NCI-H2227 (cell line): Measurements from ENCODE around the gene KLHL25.

Experiments
- DNase-seq: peaks from one replicate; lab custom pipeline; 2025; ENCODE audit not compliant: unreplicated experiment; lab: John Stamatoyannopoulos, UW

KLHL25 gene

DNA sequence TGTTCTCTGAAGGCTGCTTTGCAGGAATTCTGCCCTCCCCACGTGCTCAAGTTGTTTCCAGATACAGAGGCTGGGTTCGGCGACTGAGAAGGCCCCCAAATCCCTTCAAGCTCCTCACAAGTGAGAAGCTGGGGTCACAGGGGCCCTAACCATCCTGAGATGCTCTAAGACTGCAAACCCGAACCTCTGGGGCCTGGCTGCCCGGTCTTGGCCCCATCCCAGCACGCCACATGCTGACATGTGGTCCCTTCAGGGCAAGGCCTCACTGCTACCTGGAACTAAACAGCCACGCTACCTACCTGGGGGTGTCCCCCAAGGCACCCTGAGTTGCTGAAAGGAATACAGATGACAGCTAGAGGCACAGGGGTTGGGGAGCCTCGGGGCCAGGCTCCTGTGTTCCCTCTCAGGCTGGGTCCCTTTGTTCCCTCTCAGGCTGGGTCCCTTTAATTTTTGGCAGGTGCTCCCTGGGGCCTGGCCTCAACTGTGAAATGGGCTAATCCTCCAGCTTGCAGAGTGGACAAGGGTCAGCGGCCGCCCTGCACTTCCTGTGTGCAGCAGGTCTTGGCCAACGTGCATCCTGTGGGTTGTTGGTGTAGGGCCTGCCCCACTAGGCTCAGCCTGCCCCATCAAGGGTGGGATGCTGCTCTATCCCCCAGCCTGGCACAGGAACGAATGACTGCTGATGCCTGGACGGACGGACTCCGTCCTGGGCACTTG is 32.5 kb downstream of the KLHL25 start:
- DNase-seq = no peak

DNA sequence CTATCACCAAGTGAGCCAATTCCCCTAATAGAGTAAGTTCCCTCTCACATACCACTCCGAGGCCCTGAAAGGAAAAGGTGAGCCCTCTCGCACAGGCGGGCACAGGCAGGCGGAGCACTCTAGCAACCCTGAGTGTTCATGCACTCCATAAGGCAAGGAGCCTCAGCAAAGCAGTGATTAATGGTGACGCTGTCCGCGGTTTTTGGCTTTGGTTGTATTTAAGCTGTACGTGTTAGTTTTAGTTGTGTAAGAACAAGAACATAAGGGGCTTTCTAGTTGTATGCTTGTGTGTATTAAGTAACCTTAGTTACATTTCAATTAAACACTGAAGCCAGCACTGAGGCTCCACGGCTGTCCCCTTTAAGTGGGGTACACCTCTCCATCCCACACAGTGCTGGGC is 33.1 kb downstream of the KLHL25 start:
- DNase-seq = no peak

DNA sequence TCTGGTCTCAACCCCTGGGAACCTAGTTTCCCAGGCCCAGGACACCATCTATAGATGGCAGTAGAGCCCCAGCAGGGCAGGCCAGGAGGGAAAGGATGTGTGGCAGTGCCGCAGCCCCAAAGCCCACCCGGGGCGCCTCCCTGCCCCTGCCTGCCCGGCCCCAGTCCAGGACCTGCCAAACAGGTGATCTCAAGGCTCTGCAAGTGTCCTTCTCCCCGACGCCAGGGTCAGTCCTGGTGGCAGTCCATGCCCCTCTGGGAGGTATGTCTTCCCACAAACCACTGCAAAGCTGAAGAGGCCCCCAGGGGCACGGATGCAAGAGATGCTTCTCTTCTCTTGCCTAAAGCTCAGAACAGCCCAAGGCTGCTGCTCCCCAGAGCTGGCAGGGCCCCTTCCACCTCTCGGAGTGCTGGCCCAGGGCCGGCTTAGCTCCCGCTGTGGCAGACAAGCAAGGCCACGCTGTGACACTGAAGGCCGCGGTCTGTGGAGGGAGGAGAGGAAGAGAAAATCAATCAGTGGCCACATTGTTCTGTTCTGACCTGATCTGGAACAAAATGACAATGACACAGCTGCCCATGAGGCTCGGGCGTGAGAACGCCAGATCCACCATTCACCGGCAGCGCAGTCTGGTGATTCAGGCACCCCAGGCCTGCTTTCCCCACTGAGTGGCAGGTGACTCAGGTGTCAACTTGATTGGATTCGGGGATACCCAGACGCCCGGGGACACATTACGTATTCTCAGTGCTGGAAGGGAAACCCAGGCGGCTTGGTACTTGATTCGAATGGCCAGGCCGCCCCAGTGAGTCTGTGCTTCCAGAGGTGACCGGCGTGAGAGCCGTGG is 34.0 kb downstream of the KLHL25 start:
- no peak for DNase-seq

GRCh38 chr15:85760049-85760448 is 34.7 kb downstream of the KLHL25 start:
- DNase-seq = no peak

DNA sequence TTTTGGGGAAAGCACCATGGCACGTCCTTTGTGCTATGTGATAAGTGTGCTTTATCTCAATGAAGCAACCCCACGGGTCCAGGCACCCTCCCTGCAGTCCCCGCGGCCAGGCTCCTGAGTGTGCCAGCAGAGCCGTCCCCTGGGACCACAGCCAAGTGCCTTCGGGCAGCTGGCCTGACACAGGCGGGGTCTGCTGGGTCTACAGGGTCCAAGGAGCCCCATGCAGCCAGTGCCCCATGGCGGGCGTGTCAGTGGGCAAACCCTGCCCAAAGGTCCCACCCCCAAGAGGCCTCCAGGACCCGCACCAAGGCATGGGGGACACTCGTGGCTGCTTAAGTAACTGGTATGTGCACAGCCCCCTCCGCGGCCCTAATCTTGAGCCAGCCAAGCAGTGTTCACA is 35.3 kb downstream of the KLHL25 start:
- no peak for DNase-seq

DNA sequence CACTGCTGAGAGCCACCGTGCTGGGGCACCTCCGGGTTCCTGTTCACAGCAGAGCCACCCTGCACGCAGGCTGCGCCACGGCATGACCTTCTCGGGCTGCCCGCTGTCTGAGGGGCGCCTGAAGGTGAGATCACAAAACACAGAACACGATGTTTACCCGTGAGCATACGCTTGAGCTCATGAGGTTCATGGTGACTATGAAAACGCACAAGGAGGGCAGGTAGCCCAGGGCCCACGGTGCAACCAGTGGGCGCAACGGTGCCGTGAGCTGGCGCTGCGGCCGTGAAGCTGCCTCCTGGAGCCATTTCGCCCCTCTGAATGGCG is 36.1 kb downstream of the KLHL25 start:
- no peak for DNase-seq

DNA sequence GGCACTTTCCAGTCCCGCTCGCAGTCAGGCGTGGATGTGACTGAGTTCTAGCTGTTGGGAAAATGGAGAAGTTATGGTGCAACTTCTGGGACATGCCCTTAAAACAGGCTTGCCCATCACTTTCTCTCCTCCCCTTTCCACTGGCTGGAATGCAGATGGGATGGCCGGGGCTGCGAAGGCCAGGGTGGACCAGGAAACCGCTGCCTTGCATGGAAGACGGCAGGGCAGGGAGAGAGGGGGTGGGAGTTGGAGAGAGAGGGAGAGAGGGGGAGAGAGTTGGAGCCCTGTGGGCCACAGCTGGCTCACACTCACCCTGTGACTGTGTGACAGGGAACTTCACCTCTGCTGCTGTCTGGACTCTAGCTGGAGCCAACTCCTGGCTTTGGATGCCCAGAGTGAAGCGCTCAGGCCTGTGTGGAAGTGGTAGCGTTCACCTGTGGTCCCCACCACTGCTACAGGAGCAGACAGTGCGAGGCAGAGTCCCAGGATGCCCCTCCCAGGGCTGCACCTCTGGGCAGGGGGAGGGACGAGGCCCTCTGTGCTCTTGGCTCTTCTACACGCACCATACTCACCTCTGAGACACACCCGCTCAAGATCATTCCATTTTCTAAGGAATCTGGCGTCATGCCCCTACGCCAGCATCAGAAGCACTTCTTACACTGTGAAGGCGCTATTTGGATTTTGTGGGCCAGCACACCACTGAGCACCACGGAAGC is 36.6 kb downstream of the KLHL25 start:
- no peak for DNase-seq

- DNase-seq = no peak
Measured at GRCh38 chr15:85757073-85757938, 37.4 kb downstream of the KLHL25 start.

- DNase-seq = no peak
Measured at GRCh38 chr15:85756411-85757072, 38.2 kb downstream of the KLHL25 start.

DNA sequence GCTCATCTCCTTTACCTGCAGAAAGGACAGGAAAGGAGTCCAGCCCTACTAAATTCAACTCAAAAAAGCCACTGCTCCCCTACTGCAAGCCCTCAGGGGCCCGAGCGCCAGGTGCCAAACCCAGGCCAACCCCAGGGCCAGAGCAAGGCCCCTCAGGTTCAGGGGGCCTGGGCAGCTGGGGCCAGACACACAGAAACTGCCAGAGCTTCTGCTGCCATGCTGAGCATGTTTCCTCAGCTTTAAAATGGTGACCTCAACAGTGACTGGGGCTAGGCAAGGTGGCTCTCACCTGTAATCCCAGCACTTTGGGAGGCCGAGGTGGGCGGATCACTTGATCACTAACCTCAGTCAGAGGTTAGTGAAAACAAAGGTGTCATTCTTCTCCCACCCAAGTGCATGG is 38.8 kb downstream of the KLHL25 start:
- DNase-seq = no peak

DNA sequence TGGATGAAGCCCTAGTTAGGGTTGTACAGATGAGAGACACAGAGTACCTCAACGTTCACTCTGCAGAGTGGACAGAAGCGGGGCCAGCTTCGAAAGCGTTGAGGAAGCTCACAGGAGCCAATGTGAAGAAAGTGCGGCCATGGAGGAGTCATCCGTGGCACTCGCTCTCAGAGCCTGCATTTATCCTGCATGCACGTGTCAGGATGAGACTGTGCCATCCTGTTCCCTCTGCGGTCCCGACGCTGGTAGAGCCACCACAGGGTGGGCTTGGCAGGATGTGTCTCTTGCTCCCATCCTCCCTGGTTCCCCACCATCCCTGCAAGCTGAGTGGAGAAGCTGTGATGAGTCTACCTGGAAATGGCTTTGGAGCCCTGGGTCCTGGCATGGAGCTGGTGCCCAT is 39.3 kb downstream of the KLHL25 start:
- DNase-seq = no peak

DNA sequence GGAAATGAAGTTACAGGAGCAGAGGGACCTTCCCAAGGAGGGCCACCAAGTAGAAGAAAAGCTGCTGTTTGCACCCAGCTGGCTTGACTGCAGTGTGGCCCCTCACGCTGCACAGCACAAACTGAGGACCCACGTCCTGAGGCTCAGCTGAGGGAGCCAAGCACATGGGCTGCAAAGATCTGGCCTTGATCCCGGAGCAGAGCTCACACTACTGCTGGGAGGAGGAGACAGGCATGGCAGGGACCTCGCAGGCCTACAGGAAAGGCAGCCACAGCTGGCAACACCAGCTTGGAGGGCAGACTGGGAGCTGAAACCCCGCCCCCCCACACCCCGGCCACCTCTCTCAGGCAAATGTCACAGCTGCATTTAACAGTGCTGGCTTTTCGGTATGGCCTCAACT is 39.7 kb downstream of the KLHL25 start:
- DNase-seq = no peak

DNA sequence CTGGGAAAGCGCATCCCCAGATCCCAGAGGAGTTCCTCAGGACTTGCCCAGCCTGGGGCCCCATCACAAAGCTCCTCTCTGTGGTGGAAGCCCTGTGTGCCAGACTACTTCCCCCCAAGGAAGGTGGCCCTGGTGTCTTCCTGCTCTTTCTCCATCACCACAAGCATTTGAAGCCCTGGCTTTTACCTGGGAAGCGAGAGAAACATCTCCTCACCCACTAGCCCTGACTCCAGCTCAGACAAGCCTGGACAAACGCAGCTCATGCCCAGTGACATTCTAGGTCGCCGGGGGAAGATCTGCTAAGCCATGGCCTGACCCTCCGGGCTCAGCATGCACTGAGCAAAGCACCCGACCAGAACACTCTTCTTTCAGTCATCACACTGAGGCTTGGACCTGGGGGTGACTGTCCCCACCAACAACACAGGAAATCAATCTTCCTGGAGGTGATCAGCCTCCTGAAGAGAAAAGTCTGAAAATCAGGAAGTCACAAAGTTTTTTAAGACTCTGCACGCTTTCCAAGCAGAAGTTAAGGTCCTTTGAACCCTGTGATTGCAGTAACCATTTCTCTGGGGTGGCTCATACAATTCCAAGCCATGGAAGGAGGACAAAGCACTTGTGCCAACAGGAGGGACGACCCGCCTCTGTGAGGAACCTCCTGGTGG is 40.8 kb downstream of the KLHL25 start:
- DNase-seq = no peak

DNA sequence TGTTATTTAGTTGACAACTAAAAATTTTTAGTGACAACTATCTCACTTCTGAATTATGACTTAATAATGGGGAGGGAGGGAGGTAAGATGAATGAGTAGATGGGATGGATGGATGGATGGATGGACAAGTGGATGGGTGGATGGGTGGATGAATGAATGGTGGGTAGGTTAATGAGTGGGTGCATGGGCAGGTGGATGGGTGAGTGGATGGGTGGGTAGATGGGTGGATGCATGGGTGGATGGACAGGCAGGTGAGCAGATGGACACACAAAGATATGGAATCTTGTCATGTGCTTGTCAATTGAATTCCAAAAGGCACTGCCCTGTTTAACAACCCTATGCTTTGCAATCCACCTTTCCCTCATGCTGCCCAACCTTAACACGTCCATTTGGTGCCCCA is 41.5 kb downstream of the KLHL25 start:
- DNase-seq = no peak

DNA sequence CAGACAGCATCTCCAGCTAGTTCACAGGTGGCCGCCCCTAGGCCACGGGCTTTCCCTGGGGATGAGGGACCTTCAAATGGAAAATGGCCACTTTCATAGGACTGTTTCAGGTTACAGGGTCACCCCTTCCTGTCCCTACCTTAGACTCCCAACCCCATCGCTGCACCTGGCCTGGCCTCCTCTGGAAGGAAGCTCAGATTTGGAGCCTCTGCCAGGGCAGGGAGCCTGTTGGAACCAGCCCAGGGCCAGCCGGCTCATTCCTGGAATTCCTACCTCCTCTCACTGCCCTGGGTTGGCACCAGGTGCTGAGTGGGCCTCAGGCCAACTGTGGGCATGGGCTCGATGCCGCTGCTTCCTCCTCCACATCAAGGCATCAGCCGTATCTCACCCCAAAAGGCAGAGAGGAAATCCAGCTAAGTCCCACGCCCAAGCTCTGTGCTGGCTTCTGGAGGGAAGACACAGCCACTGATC is 42.2 kb downstream of the KLHL25 start:
- DNase-seq = no peak

GRCh38 chr15:85752124-85752475 is 42.6 kb downstream of the KLHL25 start:
- DNase-seq = no peak

DNA sequence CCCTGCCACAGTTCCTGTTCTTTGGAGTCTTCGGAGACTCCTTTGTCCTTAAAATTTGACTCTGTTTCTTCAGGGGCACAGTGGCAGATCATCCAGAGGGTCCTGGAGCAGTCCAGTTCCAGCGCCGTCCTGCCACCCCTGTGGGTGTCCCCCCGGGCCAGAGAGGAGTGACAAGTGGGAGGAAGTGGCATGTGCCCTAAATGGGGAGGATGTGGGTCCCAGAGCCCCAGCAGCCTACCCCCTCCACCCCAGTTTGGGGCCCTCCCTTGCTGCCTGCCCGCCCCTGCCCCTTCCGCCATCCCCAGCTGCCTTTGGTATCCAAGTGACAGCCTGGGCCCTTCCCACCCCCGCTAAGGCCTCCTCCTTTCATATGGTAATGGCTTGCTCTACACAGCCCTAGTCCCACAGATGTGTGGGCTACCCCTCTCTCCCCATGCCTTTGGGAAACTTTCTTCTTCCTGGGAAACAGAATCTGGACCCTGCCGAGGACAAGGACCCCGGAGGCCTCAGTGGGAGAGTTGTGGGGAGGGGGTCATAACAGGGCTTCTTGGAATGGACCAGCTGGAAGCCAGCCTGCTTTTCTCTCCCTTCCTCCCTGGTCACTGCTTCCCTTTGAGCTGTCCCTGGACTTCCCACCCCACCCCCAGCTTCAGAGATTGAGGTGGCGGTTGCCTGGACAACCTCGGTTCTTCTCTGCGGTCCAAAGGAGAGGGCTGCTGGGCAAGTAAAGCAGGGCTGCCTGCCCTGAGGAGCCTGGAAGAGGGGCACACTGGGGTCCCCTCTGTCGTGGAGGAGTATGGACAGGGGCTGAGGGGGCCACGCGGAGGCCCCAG is 43.2 kb downstream of the KLHL25 start:
- DNase-seq = no peak

GRCh38 chr15:85750319-85751290 is 44.1 kb downstream of the KLHL25 start:
- DNase-seq = no peak
